GM20000 (cell line): ENCODE results near the gene NR4A3.
"Not testable (repeated sequence)": the region's sequence is repeated elsewhere in the genome, so short reads cannot be mapped to it uniquely, and the experiment has no call there.

ENCODE experiments used
- DNase-seq: peaks from one replicate; pipeline ENCODE4 v3.0.0; 2012; ENCODE audit warnings: low spot score
- CTCF ChIP-seq: IDR thresholded peaks from 2 replicates; pipeline ENCODE4 v1.5.1; 2012; ENCODE audit warnings: mild to moderate bottlenecking, control low read depth; ENCODE audit errors: extremely low read depth, missing control alignments

Gene NR4A3

GRCh38 chr9:99852617-99853016 is 30.9 kb downstream of the NR4A3 start:
- no peak for TF ChIP-seq CTCF
- no peak for DNase-seq

GRCh38 chr9:99855467-99856176 is 33.9 kb downstream of the NR4A3 start:
- DNase-seq = no peak
- TF ChIP-seq CTCF = no peak

- DNase-seq = not testable (repeated sequence)
These were observed 35.9 kb downstream of the NR4A3 start for GRCh38 chr9:99857576-99857975.

- DNase-seq = no peak
- no peak for TF ChIP-seq CTCF
These were observed 36.4 kb downstream of the NR4A3 start for GRCh38 chr9:99858087-99858486.

- no peak for TF ChIP-seq CTCF
- DNase-seq = no peak
These were observed 37.7 kb downstream of the NR4A3 start for GRCh38 chr9:99859243-99859980.

DNA sequence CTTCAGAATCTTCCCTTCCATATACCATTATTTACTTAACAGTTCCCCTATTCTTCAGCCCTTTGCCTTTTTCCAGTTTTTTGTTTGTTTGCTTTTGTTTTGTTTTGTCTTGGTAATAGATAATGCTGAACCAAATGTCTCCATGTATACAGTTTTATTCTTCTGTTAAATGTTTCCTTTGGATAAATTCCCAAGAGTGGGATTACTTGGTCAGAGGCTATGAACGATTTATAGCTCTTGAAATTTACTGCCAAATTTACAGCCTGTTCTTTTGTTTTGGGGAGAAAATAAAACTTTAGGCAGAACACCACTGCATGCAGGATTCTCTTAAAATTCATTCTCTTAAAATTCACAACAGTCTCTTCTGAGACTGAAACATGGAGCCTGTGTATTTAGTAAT is 38.6 kb downstream of the NR4A3 start:
- no peak for DNase-seq

GRCh38 chr9:99863955-99864354 is 42.3 kb downstream of the NR4A3 start:
- no peak for DNase-seq
- TF ChIP-seq CTCF = no peak

More for the DNA sequence above, 38.6 kb downstream of the NR4A3 start:
- TF ChIP-seq CTCF = no peak
